ENCODE measurements around the gene CENPH. TPM values are rescaled to one million over a fixed set of nuclear protein-coding genes. Genes with fewer than 3 reads are reported as not detected.
"Not testable (repeated sequence)": the region's sequence is repeated elsewhere in the genome, so short reads cannot be mapped to it uniquely, and the experiment has no call there.

Gene CENPH
- total RNA-seq, 4 donors from 2014 or later: 1.3 to 12.4 (median 5.3) TPM; not detected in 1

GRCh38 chr5:69219939-69220338 is 30.6 kb downstream of the CENPH start:
- no peak overlapping the region for H3K4me3 ChIP-seq
- H3K9me3 ChIP-seq: no peaks in the 10 kb centered on the region
- no peaks in the 10 kb centered on the region for H3K36me3 ChIP-seq
- DNase-seq: no peak
- no peaks in the 10 kb centered on the region for H3K27me3 ChIP-seq
- H3K4me1 ChIP-seq: peaks cover 0 to 4% of the 10 kb centered on the region in 2 donors
- TF ChIP-seq POLR2A (IDR thresholded peaks at IDR 0.05) (no peak), CTCF (IDR thresholded peaks at IDR 0.05) (no peak)
- intact Hi-C loops (cut with DNase I; ENCODE audit: low total_unique reads): no loop called here
- H3K27ac ChIP-seq: no peak overlapping the region

GRCh38 chr5:69220371-69220770 is 31.0 kb downstream of the CENPH start:
- H3K36me3 ChIP-seq; H3K9me3 ChIP-seq; H3K27me3 ChIP-seq; H3K4me1 ChIP-seq; intact Hi-C loops (cut with DNase I; ENCODE audit: low total_unique reads); H3K4me3 ChIP-seq; DNase-seq; H3K27ac ChIP-seq: not testable (repeated sequence)

GRCh38 chr5:69220833-69221232 is 31.4 kb downstream of the CENPH start:
- intact Hi-C loops (cut with DNase I; ENCODE audit: low total_unique reads); DNase-seq; H3K4me3 ChIP-seq; H3K36me3 ChIP-seq; H3K27me3 ChIP-seq; H3K27ac ChIP-seq; H3K9me3 ChIP-seq; H3K4me1 ChIP-seq: not testable (repeated sequence)

GRCh38 chr5:69224520-69224919 is 35.1 kb downstream of the CENPH start:
- intact Hi-C loops (cut with DNase I; ENCODE audit: low total_unique reads): no loop called here
- Histone ChIP-seq H3K27me3 (no peaks in the 10 kb centered on the region), H3K4me1 (no peaks in the 10 kb centered on the region), H3K36me3 (no peaks in the 10 kb centered on the region), H3K9me3 (no peaks in the 10 kb centered on the region), H3K4me3 (no peak overlapping the region), H3K27ac (no peak overlapping the region)
- DNase-seq: no peak
- TF ChIP-seq POLR2A (IDR thresholded peaks at IDR 0.05) (no peak), CTCF (IDR thresholded peaks at IDR 0.05) (no peak)

GRCh38 chr5:69225860-69226259 is 36.5 kb downstream of the CENPH start:
- intact Hi-C loops (cut with DNase I; ENCODE audit: low total_unique reads): no loop called here
- H3K36me3 ChIP-seq: no peaks in the 10 kb centered on the region

GRCh38 chr5:69230181-69230580 is 40.8 kb downstream of the CENPH start:
- H3K4me1 ChIP-seq: no peaks in the 10 kb centered on the region
- no peaks in the 10 kb centered on the region for H3K36me3 ChIP-seq
- TF ChIP-seq POLR2A (IDR thresholded peaks at IDR 0.05) (no peak), CTCF (IDR thresholded peaks at IDR 0.05) (no peak)
- DNase-seq: no peak
- H3K27me3 ChIP-seq: no peaks in the 10 kb centered on the region
- no peak overlapping the region for H3K4me3 ChIP-seq
- intact Hi-C loops (cut with DNase I; ENCODE audit: low total_unique reads): no loop called here
- H3K9me3 ChIP-seq: no peaks in the 10 kb centered on the region
- H3K27ac ChIP-seq: no peak overlapping the region

More at GRCh38 chr5:69225860-69226259, 36.5 kb downstream of the CENPH start:
- Histone ChIP-seq H3K27me3 (no peaks in the 10 kb centered on the region), H3K9me3 (no peaks in the 10 kb centered on the region), H3K4me3 (no peak overlapping the region), H3K27ac (no peak overlapping the region), H3K4me1 (no peaks in the 10 kb centered on the region)
- TF ChIP-seq CTCF (IDR thresholded peaks at IDR 0.05): no peak
- no peak for TF ChIP-seq POLR2A (IDR thresholded peaks at IDR 0.05)
- no peak for DNase-seq

All from uterus (tissue), 4 donors.